GM19238 (cell line): ENCODE data around the gene TICRR.

Experiments
- DNase-seq: peaks from one replicate; pipeline ENCODE4 v3.0.0; 2011; ENCODE audit warnings: low spot score; ENCODE audit not compliant: insufficient read length

Gene TICRR

DNA sequence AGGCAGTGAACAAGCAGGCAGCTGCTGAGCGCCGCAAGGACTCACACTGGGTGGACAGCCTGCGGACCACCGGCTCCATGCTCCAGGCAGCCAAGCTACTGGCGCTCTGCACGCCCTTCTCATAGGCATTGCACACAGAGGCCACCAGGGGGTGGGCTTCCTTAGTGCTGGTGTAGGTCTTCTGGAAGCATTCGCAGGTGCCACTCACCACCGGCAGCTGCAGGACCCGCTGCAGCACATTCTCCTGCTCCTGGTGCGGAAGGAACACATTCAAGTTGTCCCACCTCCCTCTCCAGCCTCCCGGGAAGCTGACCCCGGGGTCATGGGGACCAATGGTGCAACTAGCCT lies 97.9 kb downstream of the TICRR start:
- no peak for DNase-seq

DNA sequence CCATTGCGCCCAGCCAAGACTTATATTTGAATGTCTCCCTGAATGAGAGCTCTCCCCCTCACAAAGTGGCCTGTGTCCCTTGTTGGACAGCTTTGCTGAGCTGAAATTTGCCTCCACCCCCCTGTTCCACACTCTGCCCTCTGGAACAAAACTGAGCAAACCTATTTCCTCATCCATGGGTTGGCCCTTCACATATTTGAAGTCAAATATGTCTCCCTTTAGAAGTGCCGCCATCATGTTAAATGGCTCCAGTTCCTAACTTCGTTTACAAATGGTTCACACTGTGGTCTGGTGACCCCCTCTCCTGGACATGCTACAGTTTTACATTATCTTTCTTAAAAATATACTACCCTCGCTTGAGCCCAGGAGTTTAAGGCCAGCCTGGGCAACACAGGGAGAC lies 99.3 kb downstream of the TICRR start:
- no peak for DNase-seq

DNA sequence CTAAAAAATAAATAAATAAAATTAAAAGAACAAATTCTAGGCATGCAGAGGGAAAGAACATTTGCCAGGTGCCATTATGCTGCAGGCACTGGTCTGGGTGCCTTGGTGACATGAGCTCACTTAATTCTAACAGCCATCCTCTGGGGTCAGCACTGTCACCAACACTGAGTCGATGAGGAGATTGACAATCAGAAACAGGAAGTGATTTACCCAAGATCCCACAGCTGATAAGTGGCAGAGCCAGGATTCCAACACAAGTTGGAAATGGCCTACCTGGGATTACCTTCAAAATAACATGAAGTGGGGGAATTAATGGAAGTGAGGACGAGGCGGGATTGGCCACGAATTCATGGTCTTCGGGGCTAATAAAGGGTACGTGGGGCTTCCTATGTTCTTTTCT lies 100.3 kb downstream of the TICRR start:
- DNase-seq = no peak

DNA sequence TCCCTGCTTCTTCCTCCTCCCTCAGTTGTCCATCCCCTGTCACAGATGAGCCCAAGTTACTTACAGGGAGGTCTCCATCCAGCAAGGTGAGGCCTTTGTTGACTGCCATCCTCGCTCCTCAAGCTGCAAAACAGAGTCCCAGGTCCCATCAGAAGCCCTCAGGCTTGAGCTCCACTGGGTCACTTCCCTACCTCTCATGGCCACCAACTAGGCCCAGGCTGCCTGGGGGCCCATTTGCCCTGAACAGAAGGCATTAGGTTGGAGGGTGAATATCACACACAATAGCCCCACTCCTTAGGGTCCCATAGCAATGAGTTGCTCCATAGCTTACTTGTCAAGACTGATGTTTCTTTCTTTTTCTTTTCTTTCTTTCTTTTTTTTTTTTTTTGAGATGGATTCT lies 102.1 kb downstream of the TICRR start:
- DNase-seq = no peak
